Measurements from ENCODE around the gene DPF1.
"Not testable (repeated sequence)": the region's sequence is repeated elsewhere in the genome, so short reads cannot be mapped to it uniquely, and the experiment has no call there.

The DPF1 gene

DNA sequence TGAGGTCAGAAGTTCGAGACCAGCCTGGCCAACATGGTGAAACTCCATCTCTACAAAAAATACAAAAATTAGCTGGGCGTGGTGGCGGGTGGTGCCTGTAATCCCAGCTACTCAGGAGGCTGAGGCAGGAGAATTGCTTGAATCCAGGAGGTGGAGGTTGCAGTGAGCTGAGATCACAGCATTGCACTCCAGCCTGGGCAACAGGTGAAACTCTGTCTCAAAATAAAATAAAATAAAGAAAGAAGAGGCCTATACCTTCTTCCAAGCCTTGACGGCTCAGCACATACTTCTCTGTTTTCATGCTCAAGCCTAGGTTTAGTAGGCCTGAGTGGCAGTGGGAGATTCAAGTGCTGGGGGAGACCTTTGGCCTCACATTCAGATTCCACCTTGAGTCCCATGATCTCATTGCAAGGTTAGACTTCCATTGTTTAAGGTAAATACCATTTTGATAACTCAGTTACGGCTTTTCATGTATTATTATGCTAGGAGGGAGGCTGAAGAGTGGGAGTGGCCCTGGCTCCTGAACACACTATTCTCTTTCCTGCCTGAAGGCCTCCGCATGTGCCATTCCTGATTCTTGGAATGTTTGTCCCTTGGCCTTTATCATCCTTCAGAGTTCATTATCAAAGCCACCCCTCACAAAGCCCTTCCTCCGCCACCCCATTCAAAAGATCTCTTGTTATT is 38.7 kb upstream of the DPF1 start:
- DNase-seq (ENCODE audit: low read depth in 1 of 2, low spot score in 1 of 2) = no peak
- no peak overlapping the region for H3K27ac ChIP-seq (replicated peaks)
- H3K27me3 ChIP-seq (ENCODE audit: insufficient read depth, poor library complexity, severe bottlenecking) = peaks cover 14% of the 10 kb centered on the region
- H3K4me3 ChIP-seq (replicated peaks; ENCODE audit: insufficient read depth, low read length) = no peak overlapping the region
- TF ChIP-seq, protein P1, sequence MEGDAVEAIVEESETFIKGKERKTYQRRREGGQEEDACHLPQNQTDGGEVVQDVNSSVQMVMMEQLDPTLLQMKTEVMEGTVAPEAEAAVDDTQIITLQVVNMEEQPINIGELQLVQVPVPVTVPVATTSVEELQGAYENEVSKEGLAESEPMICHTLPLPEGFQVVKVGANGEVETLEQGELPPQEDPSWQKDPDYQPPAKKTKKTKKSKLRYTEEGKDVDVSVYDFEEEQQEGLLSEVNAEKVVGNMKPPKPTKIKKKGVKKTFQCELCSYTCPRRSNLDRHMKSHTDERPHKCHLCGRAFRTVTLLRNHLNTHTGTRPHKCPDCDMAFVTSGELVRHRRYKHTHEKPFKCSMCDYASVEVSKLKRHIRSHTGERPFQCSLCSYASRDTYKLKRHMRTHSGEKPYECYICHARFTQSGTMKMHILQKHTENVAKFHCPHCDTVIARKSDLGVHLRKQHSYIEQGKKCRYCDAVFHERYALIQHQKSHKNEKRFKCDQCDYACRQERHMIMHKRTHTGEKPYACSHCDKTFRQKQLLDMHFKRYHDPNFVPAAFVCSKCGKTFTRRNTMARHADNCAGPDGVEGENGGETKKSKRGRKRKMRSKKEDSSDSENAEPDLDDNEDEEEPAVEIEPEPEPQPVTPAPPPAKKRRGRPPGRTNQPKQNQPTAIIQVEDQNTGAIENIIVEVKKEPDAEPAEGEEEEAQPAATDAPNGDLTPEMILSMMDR (IDR thresholded peaks at IDR 0.05; ENCODE audit: insufficient read depth, low read length) = no peak
- TF ChIP-seq POLR2AphosphoS5 (IDR thresholded peaks at IDR 0.05; ENCODE audit: low read depth) (no peak), SPI1 (IDR thresholded peaks at IDR 0.05; ENCODE audit: borderline replicate concordance, low read depth) (no peak)
- TF ChIP-seq, protein P2, sequence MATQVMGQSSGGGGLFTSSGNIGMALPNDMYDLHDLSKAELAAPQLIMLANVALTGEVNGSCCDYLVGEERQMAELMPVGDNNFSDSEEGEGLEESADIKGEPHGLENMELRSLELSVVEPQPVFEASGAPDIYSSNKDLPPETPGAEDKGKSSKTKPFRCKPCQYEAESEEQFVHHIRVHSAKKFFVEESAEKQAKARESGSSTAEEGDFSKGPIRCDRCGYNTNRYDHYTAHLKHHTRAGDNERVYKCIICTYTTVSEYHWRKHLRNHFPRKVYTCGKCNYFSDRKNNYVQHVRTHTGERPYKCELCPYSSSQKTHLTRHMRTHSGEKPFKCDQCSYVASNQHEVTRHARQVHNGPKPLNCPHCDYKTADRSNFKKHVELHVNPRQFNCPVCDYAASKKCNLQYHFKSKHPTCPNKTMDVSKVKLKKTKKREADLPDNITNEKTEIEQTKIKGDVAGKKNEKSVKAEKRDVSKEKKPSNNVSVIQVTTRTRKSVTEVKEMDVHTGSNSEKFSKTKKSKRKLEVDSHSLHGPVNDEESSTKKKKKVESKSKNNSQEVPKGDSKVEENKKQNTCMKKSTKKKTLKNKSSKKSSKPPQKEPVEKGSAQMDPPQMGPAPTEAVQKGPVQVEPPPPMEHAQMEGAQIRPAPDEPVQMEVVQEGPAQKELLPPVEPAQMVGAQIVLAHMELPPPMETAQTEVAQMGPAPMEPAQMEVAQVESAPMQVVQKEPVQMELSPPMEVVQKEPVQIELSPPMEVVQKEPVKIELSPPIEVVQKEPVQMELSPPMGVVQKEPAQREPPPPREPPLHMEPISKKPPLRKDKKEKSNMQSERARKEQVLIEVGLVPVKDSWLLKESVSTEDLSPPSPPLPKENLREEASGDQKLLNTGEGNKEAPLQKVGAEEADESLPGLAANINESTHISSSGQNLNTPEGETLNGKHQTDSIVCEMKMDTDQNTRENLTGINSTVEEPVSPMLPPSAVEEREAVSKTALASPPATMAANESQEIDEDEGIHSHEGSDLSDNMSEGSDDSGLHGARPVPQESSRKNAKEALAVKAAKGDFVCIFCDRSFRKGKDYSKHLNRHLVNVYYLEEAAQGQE (IDR thresholded peaks at IDR 0.05; ENCODE audit: insufficient replicate concordance, low read depth) = no peak

DNA sequence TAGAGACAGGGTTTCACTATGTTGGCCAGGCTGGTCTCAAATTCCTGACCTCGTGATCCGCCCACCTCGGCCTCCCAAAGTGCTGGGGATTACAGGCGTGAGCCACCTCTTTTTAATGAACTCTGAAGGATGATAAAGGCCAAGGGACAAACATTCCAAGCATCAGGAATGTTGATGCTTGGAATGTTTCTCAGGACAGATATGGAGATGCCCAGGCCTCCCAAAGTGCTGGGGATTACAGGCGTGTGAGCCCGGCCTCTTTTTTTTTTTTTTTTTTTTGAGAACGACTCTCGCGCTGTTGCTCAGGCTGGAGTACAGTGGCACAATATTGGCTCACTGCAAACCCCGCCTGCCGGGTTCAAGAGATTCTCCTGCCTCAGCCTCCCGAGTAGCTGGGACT is 37.9 kb upstream of the DPF1 start:
- H3K4me3 ChIP-seq (replicated peaks; ENCODE audit: insufficient read depth, low read length); DNase-seq (ENCODE audit: low read depth in 1 of 2, low spot score in 1 of 2); H3K27ac ChIP-seq (replicated peaks): not testable (repeated sequence)
- H3K27me3 ChIP-seq (ENCODE audit: insufficient read depth, poor library complexity, severe bottlenecking) = peaks cover 17% of the 10 kb centered on the region

DNA sequence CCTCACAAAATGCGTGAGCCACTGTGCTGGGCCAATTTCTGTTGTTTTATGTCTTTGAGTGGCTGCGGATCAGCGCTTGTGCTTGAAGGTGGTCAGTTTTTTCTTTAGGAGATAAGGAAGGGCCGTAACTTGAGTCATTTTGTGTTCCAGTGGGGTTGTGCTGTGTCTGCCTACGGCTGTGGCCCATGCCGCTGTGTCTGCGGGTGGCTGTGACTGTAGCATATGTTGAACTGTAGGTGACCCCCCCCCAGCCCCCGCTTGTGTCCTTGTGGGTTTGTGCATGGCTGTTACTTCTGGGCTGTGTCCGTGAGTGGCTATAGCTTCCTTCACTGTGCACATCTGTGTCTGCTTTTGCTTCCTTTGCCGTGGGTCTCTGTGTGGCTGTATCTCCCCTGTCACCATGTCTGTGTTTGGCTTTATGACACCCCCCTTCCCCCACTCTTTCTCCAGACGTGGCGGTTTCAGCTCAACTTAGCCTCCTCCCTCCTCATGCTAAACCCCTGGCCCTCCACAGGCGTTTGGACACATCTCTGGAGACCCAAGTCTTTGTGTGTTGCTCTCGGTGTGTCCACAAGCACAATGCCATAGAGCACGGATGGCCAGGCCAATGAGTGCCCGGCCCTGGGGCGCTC is 31.5 kb upstream of the DPF1 start:
- no peak overlapping the region for H3K27ac ChIP-seq (replicated peaks)
- TF ChIP-seq GABPA (IDR thresholded peaks at IDR 0.05; ENCODE audit: low read depth) = no peak
- TF ChIP-seq SPI1 (IDR thresholded peaks at IDR 0.05; ENCODE audit: borderline replicate concordance, low read depth) = no peak
- TF ChIP-seq POLR2AphosphoS5 (IDR thresholded peaks at IDR 0.05; ENCODE audit: low read depth) = no peak
- TF ChIP-seq, protein P2 (IDR thresholded peaks at IDR 0.05; ENCODE audit: insufficient replicate concordance, low read depth) = no peak
- TF ChIP-seq, protein P1 (IDR thresholded peaks at IDR 0.05; ENCODE audit: insufficient read depth, low read length) = no peak
- peaks cover 29% of the 10 kb centered on the region for H3K27me3 ChIP-seq (ENCODE audit: insufficient read depth, poor library complexity, severe bottlenecking)
- DNase-seq (ENCODE audit: low read depth in 1 of 2, low spot score in 1 of 2) = no peak
- H3K4me3 ChIP-seq (replicated peaks; ENCODE audit: insufficient read depth, low read length) = no peak overlapping the region

DNA sequence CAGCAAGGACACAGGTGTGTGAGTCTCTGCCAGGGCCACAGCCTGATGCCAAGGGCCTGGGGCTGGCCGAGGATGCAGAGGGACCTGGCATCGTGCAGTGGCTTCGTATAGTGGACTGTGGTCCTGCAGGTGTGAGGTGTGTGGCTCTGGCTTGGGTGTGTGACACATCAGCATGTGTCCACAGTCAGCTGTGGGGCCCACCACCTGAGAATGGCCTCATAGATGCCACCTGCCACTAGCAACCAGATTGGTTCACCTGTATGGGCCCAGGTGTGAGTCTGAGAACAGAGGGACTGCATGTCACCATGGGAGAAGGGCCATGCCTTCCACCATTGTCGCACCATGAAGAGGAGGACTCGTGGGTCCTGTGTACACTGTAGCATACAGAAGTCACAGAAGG is 29.8 kb upstream of the DPF1 start:
- Histone ChIP-seq H3K27me3 (ENCODE audit: insufficient read depth, poor library complexity, severe bottlenecking) (peaks cover 29% of the 10 kb centered on the region), H3K27ac (replicated peaks) (no peak overlapping the region)

More for the DNA sequence above, 29.8 kb upstream of the DPF1 start:
- no peak for TF ChIP-seq POLR2AphosphoS5 (IDR thresholded peaks at IDR 0.05; ENCODE audit: low read depth)
- TF ChIP-seq, protein P1 (IDR thresholded peaks at IDR 0.05; ENCODE audit: insufficient read depth, low read length) = no peak
- TF ChIP-seq, protein P2 (IDR thresholded peaks at IDR 0.05; ENCODE audit: insufficient replicate concordance, low read depth) = no peak
- no peak for TF ChIP-seq GABPA (IDR thresholded peaks at IDR 0.05; ENCODE audit: low read depth)
- no peak for TF ChIP-seq SPI1 (IDR thresholded peaks at IDR 0.05; ENCODE audit: borderline replicate concordance, low read depth)
- H3K4me3 ChIP-seq (replicated peaks; ENCODE audit: insufficient read depth, low read length) = no peak overlapping the region
- DNase-seq (ENCODE audit: low read depth in 1 of 2, low spot score in 1 of 2) = no peak

Measured in HL-60 (cell line).